Right kidney (tissue), 1 donor: Measurements from ENCODE around the gene NOS1AP.
"Not testable (repeated sequence)": the region's sequence is repeated elsewhere in the genome, so short reads cannot be mapped to it uniquely, and the experiment has no call there.

Experiments
- DNase-seq: peaks from one replicate; pipeline ENCODE4 v3.0.0-alpha.2; 2016

Gene NOS1AP

GRCh38 chr1:162059721-162060120 is 9.8 kb upstream of the NOS1AP start:
- no peak for DNase-seq

- DNase-seq: no peak
These were observed 9.2 kb upstream of the NOS1AP start for GRCh38 chr1:162060314-162060713.

- DNase-seq: peak; percentile 46
These were observed 6.9 kb upstream of the NOS1AP start for GRCh38 chr1:162062542-162063015.

DNA sequence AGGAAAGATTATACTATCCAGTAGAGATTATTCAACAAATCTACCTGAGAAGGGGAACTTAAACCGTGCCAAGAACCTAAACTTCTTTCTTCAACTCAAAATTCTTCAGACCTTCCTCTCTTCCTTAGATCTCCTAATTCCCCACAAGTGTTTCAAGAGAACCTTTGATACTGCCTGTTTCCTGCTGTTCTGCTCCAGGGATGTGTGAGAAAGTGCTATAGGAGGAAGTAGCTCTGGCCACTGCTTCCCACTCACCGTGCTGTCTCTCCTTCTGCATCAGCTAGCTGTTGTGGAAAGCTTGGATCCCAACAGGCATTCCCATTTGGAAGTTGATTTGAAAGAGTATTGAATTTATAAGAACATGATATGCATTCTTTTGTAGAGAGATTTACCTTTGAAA is 4.5 kb upstream of the NOS1AP start:
- DNase-seq: no peak

GRCh38 chr1:162066836-162067235 is 2.7 kb upstream of the NOS1AP start:
- not testable (repeated sequence) for DNase-seq

DNA sequence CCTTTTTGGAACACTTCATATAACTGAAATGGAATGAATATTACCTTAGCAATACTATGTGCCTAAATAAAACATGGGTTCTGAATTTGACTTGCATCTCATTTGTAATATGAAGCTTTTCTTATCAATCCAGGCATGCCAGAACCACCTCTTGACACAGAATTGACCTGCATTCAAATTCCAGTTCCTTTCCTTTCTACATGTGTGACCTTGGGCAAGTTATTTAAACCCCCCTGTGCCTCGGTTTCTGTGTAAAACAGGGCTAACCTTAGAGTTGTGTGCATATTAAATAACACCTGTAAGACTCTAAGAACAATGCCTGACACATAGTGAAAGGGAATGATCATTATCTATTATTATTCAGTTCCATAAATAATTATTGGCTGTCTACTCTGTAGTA is 2.0 kb upstream of the NOS1AP start:
- no peak for DNase-seq

DNA sequence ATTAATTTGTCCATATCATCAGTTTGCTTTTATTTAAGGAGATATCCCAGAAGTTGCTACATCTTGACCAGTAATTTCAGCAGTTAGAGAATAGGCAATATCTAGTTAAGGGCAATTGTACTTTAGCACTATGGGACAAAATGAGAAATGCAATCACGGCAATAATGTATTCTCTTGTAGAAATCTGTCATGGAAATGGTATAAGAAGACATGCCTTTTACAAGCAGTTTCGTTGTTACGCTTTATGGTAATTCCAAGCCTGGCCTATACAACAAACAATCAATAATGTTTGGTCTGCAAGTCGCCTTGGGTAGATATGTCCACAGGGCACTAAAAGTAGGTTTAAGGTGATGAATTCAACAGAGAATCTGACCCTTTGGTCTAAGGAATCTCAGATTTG is 1.2 kb upstream of the NOS1AP start:
- no peak for DNase-seq

DNA sequence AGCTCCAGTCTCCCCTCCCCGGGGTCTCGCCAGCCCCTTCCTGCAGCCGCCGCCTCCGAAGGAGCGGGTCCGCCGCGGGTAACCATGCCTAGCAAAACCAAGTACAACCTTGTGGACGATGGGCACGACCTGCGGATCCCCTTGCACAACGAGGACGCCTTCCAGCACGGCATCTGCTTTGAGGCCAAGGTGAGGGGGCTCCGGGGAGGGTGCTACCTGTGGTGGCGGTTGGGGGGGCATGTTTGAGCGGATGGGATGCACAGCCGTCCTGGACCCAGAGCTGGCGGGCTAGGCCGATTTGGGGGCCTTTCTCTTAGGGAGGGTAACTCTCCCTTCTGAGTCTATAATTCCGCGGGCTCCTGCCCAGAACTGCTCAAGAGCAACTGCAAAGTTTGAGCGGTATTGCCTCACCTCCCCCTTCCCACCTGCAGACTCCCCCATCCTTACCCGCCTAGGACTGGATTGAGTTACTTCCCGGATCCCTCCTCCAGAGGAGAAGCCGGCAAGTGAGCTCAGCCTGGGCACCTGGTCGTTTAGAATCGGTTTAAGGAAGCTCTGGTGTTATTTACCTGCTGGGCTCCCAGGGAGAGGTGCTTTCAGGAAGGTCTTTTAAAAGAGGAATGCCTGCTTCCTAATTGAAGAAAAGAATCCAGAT is 730 bp downstream of the NOS1AP start:
- DNase-seq: peak; percentile 68

GRCh38 chr1:162070825-162071224 is 1.3 kb downstream of the NOS1AP start:
- DNase-seq: no peak

GRCh38 chr1:162072740-162073139 is 3.2 kb downstream of the NOS1AP start:
- DNase-seq: no peak

DNA sequence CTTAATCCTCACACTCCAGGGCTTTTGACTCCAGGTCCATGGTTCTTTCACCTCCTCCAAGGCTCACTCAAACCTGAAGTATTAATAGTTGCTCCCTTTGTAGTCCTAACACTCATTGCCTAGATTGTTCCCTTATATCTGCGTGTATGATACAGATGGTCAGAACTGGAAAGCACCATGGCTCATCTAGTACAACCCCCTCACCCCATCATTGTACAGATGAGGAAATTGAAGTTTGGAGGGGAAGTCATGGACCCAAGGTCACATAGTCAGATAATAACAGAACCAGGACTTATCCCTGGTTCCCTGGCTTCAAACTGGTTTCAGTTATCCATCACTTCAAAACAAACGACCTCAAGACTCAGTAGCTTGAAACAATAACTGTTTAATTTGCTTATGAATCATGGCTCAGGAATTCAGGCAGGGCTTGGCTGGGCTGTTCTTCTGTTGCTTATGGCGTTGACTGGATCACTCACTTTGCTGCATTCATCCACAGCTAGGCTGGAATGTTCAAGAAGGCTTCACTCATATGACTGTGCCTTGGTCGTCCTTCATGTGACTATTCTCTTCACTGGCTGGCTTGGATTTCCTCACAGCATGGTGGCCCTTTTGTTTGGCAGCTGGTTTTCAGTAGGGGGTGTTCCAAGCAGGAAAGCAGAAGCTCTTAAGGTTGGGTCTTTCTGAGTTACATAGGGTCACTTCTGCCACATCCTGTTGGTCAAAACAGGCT is 5.0 kb downstream of the NOS1AP start:
- DNase-seq: no peak

GRCh38 chr1:162075862-162076261 is 6.4 kb downstream of the NOS1AP start:
- DNase-seq: no peak

DNA sequence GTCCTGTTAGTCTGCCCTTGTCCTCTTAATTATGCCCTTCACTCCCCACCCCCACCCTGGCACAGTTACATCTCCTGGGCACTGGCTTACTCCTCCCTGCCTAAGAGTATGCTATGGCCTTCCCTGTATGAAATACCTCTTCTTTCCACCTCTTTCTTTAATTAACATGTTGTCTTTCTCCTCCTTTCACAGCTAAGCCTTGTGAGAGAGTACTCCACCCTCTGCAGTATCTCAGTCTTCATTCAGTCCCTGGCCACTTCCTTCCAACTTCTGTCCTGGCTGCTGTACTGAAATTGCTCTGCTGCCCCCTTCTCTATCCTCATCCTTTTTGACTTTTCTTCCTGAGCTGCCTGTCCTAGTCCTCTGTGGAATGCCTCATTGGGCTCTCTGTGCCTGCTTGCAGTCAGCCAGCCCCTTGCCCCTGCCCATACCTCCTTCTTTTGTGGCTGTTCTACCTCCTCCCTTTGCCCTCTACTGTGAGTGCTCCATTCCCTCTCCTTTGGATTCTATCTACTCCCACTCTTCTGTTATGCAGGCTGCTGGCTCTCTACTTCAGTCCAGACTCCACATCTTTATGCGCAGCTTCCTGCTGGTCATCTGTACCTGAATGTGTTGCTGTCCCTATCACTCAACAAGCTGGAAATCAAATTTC is 8.3 kb downstream of the NOS1AP start:
- DNase-seq: no peak

DNA sequence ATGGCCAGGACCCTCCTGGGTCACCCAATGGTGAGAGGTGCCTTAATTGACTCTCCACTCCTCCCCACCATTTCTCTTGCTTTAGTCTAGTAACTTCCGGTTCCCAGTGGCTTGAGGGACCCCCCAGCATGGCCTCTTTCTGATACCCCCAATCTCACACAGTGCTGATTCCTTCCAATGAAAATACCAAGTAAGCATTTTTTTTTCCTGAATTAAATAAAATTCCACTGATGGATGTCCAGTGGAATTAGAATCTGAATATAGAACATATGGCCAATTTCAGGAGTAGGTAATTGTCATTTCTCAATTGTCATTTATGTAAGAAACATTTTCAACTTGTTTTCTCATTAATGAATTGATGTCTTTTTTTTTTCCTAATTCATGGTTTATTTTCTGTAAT is 9.5 kb downstream of the NOS1AP start:
- no peak for DNase-seq

DNA sequence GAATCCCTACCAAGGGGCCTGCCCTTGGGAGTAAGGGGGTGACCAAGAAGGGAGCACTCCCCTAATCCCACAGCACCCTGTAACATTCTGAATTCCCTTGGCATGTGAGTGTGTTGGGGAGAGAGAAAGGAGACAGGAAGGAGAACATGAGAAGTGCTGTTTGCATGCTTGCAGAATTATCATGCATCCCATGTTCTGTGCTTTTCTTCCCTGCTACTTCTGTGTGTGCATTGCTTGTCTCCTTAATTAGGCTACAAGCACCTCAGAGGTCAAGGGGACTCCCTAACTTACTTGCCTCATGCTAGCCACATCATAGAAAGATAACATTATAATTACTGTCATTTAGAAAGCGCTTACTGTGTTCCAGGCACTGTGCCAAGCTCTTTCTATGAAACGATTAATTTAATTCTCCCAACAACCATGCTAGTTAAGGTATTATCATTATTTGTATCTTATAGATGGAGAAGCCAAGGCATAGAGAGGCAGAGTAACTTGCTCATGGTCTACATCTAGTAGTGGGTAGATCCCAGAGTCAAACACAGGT is 11.1 kb downstream of the NOS1AP start:
- DNase-seq: no peak

GRCh38 chr1:162081316-162081715 is 11.8 kb downstream of the NOS1AP start:
- no peak for DNase-seq

- not testable (repeated sequence) for DNase-seq
These were observed 12.6 kb downstream of the NOS1AP start for GRCh38 chr1:162082080-162082479.

- no peak for DNase-seq
These were observed 13.8 kb downstream of the NOS1AP start for GRCh38 chr1:162083273-162083672.

- DNase-seq: no peak
These were observed 16.5 kb downstream of the NOS1AP start for GRCh38 chr1:162085991-162086390.

DNA sequence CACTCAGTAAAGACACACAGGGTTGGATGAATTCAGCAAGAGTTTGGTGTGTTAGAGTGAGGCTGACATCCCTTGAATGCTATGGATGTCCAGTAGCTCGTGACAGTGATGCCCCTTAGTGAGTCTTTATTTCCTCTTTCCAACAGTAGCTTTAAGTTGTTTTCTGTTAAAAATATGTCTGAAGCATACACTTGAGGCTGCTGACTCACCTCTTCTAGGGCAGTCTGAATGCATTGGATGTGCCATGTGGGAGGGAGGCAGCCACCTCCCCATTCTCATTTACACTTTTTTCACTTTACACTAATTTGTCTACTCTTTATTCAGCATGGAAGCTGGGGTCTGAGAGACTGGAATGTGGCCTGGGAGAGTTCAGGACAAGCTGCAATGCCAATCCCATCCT is 17.6 kb downstream of the NOS1AP start:
- DNase-seq: no peak

DNA sequence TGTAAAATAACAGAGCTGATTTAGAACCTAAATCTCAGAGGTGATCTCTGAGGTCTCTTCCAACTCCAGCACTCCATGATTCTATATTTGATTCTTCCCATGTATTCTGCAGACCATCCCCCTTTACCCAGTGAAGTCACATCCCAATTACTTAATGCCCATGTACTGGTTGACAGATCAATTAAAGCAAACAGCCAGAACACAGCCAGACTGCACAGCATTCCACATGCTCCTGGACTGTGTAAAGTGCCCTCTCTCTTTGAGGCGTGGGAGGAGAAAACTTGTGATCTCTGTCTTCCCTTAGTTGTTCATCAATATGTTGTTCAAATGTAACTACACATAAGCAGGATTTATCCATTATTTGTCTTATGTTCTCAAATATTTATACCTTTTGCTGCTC is 18.1 kb downstream of the NOS1AP start:
- no peak for DNase-seq

DNA sequence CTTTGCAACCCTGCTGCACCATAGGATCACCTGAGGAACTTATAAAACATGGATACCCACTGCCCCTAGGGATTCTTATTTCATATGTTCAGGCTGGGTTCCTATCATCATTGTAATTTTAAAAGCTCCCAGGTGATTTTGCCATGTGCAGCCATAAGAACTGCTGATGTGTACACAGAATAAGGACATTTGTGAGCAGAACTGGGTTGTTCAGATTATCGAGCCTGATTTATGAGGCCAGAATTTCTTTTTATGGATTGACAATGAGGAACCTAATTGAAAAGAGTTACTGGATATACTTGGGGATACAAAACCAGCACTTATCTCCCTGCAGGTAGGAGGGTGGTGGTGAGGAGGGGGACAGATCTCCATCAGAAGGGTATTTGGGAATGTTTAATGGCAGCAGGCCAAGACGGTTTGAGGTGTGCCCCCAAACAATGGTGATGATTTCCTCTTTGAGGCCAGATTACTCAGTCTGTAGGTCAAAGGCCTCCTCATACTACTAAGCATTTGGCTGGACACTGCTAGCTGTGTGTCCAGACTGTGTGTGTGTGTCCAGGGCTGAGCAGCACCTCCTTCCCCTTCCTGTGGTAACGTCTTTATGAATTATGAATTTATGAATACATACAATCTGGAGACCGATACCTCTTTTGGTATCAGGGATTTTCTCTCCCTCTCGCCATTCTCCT is 18.9 kb downstream of the NOS1AP start:
- DNase-seq: no peak

- DNase-seq: no peak
These were observed 20.3 kb downstream of the NOS1AP start for GRCh38 chr1:162089748-162090147.
